HepG2 (cell line): ENCODE data around the gene LOX. TPM values are rescaled to one million over a fixed set of nuclear protein-coding genes. Genes with fewer than 3 reads are reported as not detected.

ENCODE experiments used
- CBX1 ChIP-seq: IDR thresholded peaks from one replicate; pipeline ENCODE4 v1.6.1; 2016; ENCODE audit warnings: antibody characterized with exemption, low read depth
- CEBPB ChIP-seq: IDR thresholded peaks from 2 replicates; pipeline ENCODE4 v1.6.1; 2011; ENCODE audit warnings: low read depth, low read length, improper control_type of control experiment, borderline replicate concordance
- DDIT3 ChIP-seq: sonication (generic); formaldehyde crosslinking; IDR thresholded peaks from 2 replicates; pipeline ENCODE4 v1.4.0; 2020; ENCODE audit warnings: mild to moderate bottlenecking, missing genetic modification reagents
- DR1 ChIP-seq: sonication (generic); formaldehyde crosslinking; IDR thresholded peaks from 2 replicates; pipeline ENCODE4 v1.8.0; 2021; ENCODE audit warnings: mild to moderate bottlenecking, missing genetic modification reagents, inconsistent platforms
- GTF2F1 ChIP-seq: fragments of 150-350 bp; IDR thresholded peaks from 2 replicates; pipeline ENCODE4 v1.6.1; 2014; ENCODE audit warnings: low read length
- MIXL1 ChIP-seq: IDR thresholded peaks from 2 replicates; pipeline ENCODE4 v1.6.1; 2016
- MYNN ChIP-seq: sonication (generic); formaldehyde crosslinking; IDR thresholded peaks from 2 replicates; pipeline ENCODE4 v1.4.0; 2020; ENCODE audit warnings: mild to moderate bottlenecking, low read depth, missing genetic modification reagents
- NKX3-1 ChIP-seq: sonication (generic); formaldehyde crosslinking; IDR thresholded peaks from 2 replicates; pipeline ENCODE4 v1.5.0; 2020; ENCODE audit warnings: missing genetic modification reagents
- POLR2A ChIP-seq, 2 experiments: IDR thresholded peaks; 2 replicates each; pipeline ENCODE4 v1.6.1; 2011; ENCODE audit warnings: low read depth in 2 of 2, low read length in 2 of 2, mild to moderate bottlenecking in 1 of 2, moderate library complexity in 1 of 2; ENCODE audit not compliant: insufficient read depth in 1 of 2
- RELA ChIP-seq: sonication (generic); formaldehyde crosslinking; IDR thresholded peaks from 2 replicates; pipeline ENCODE4 v1.4.0; 2020; ENCODE audit warnings: missing genetic modification reagents
- TARDBP ChIP-seq: sonication (generic); formaldehyde crosslinking; IDR thresholded peaks from 2 replicates; pipeline ENCODE4 v1.8.0; 2022; ENCODE audit warnings: mild to moderate bottlenecking, missing genetic modification reagents
- TCF7L2 ChIP-seq: IDR thresholded peaks from 2 replicates; pipeline ENCODE4 v1.6.1; 2011; ENCODE audit warnings: mild to moderate bottlenecking, low read depth, low read length, moderate library complexity
- U2AF2 ChIP-seq: fragments of 200-400 bp; formaldehyde crosslinking; IDR thresholded peaks from 2 replicates; pipeline ENCODE4 v1.6.1; 2017; ENCODE audit warnings: low read depth, mild to moderate bottlenecking, low read length
- ZFX ChIP-seq: sonication (generic); formaldehyde crosslinking; IDR thresholded peaks from 2 replicates; pipeline ENCODE4 v1.4.0; 2020; ENCODE audit warnings: mild to moderate bottlenecking, low read depth, missing genetic modification reagents, moderate library complexity
- ZNF407 ChIP-seq: sonication (generic); formaldehyde crosslinking; IDR thresholded peaks from one replicate; pipeline ENCODE4 v1.5.1; 2020; ENCODE audit warnings: mild to moderate bottlenecking, missing genetic modification reagents; ENCODE audit errors: not compliant biosample characterization
- ZNF512B ChIP-seq: sonication (generic); formaldehyde crosslinking; IDR thresholded peaks from 2 replicates; pipeline ENCODE4 v1.5.1; 2020; ENCODE audit warnings: missing genetic modification reagents, mild to moderate bottlenecking, borderline replicate concordance
- ZNF792 ChIP-seq: IDR thresholded peaks from 2 replicates; pipeline ENCODE4 v1.6.1; 2016
- polyA plus RNA-seq, 8 experiments: library from polyadenylated mRNA; depleted of rRNA in 3 of 8; stranded (reverse) in 7 of 8; unstranded in 1 of 8; fragments of >200 nt; fragmentation: Illumina TruSeq in 4 of 8; extraction: Trizol in 4 of 8; gene quantifications; 2 replicates each; pipeline versions ENCODE4 v1.2.1 to v1.2.3, GENCODE V29; 2011 to 2016; ENCODE audit warnings: low read depth in 4 of 8, missing spikeins in 1 of 8, mixed read lengths in 1 of 8; ENCODE audit not compliant: insufficient read depth in 1 of 8
- total RNA-seq, 5 experiments: library from RNA; depleted of rRNA; stranded (reverse); fragments of >200 nt; fragmentation: Illumina TruSeq; extraction: Trizol; gene quantifications; 2 replicates each; pipeline ENCODE4 v1.2.3, GENCODE V29; 2016; ENCODE audit warnings: low read depth in 1 of 5

Gene LOX
- total and polyA plus RNA-seq, 2 of the 13 experiments (the other 11 are each of a cell fraction or from before 2014, with no cell fraction given): 0.73 to 173 TPM

- TF ChIP-seq CEBPB (no peak), DDIT3 (CRISPR knock-in tag) (no peak), MYNN (CRISPR knock-in tag) (0 out of 2 replicates have a peak, but pooled peaks have one; percentile 12), DR1 (no peak), ZFX (CRISPR knock-in tag) (peak; percentile 46; the same call in 1 of the 2 replicates), ZNF792 (peak; percentile 22; the same call in 1 of the 2 replicates), TCF7L2 (no peak), RELA (CRISPR knock-in tag) (no peak), NKX3-1 (CRISPR knock-in tag) (peak; percentile 8; the same call in 1 of the 2 replicates), ZNF407 (CRISPR knock-in tag) (peak; percentile 57), GTF2F1 (no peak), ZNF512B (0 out of 2 replicates have a peak, but pooled peaks have one; percentile 37), POLR2A (IDR thresholded peaks at IDR 0.05; ENCODE audit: insufficient read depth in 1 of 2, low read depth in 2 of 2, low read length in 2 of 2) (no peak), MIXL1 (CRISPR knock-in tag) (no peak), U2AF2 (no peak), TARDBP (CRISPR knock-in tag) (peak; percentile 53; the same call in 1 of the 2 replicates), CBX1 (peak; percentile 46)
These were observed 1.2 kb downstream of the LOX start (continued) for GRCh38 chr5:122076669-122077365.
